GM12801 (cell line): ENCODE results near the gene ARHGEF28.

Source experiments
- TF ChIP-seq, protein P1 (sequence below): IDR thresholded peaks from one replicate; pipeline ENCODE4 v1.5.1; 2011; ENCODE audit warnings: control low read depth; ENCODE audit not compliant: insufficient read length; ENCODE audit errors: extremely low read depth

Gene ARHGEF28

DNA sequence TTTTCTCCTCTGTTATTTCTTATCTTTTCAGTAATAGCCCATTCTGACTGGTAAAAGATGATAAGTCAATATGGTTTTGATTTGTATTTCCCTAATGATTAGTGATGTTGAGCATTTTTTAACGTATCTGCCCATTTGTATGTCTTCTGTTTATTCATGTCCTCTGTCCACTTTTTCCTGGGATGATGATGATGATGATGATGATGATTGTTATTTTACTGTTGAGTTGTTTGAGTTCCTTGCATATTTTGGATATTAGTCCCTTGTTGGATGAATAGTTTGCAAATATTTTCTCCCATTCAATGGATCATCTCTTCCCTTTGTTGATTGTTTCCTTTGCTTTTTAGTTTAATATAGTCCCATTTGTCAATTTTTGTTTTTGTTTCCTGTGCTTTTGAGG, 33.4 kb upstream of the ARHGEF28 start:
- TF ChIP-seq, protein P1, sequence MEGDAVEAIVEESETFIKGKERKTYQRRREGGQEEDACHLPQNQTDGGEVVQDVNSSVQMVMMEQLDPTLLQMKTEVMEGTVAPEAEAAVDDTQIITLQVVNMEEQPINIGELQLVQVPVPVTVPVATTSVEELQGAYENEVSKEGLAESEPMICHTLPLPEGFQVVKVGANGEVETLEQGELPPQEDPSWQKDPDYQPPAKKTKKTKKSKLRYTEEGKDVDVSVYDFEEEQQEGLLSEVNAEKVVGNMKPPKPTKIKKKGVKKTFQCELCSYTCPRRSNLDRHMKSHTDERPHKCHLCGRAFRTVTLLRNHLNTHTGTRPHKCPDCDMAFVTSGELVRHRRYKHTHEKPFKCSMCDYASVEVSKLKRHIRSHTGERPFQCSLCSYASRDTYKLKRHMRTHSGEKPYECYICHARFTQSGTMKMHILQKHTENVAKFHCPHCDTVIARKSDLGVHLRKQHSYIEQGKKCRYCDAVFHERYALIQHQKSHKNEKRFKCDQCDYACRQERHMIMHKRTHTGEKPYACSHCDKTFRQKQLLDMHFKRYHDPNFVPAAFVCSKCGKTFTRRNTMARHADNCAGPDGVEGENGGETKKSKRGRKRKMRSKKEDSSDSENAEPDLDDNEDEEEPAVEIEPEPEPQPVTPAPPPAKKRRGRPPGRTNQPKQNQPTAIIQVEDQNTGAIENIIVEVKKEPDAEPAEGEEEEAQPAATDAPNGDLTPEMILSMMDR, result no peak

DNA sequence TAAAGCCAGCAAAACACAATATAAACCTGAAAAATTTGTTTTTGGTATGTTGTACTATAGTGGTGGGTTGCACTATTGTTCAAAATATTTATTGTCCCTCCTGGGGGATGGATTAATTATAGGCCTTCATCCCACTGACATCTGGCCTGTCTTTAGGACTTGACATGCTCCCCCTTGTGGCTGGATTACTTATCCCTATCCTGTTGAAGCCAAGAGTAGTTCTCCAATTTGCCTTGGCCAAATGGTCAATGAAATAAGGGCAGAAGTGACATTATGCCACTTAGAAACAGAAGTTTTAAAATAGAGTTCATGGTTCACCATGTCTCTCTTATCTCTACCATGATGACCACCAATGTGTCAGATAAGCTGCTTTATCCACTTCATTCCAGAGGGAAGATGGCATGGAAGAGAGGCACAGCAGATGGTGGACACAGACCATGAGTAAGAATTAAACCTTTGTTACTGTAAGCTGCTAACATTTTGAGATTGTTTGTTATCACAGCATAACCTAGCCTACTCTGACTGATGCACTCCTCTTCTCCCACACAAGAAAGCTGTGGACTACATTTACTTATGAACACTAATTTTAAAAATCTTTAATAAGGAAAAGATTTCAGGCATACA, 29.2 kb upstream of the ARHGEF28 start:
- TF ChIP-seq, protein P1, result no peak

DNA sequence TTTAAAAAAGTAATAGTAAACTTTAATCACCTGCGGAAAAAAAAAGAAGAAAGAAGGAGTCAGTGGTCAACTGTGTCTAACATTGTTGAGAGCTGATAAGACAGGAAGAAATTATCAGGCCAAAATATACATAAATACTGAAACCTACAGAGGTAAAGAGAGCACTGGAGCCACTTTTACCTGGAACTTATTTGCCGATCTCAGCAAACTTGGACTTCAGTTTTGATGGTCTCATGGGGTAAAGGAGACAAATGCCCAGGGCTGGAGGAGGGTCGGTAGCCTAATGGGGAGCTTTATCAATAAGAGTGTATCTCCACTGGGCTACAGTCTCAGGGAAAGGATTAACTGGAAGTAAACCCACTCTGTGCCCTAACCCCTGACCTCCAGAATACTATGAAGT, 26.6 kb upstream of the ARHGEF28 start:
- TF ChIP-seq, protein P1, result no peak

DNA sequence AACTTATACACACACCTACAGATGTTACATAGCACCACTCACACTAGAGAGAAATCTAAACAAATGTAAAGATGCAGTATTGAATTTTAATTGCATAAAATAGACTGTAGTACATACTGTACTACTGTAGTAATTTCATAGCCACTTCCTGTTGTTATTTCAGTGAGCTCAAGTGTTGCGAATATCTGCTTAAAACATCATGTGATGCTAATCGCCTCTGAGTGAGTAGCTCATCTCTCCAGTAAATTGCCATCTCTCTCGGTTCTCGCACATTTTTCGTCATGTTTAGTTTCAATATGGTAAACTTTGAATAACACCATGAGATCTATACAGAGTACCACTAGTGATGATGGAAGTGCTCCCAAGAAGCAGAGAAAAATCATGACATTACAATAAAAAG, 22.0 kb upstream of the ARHGEF28 start:
- TF ChIP-seq, protein P1, result no peak

DNA sequence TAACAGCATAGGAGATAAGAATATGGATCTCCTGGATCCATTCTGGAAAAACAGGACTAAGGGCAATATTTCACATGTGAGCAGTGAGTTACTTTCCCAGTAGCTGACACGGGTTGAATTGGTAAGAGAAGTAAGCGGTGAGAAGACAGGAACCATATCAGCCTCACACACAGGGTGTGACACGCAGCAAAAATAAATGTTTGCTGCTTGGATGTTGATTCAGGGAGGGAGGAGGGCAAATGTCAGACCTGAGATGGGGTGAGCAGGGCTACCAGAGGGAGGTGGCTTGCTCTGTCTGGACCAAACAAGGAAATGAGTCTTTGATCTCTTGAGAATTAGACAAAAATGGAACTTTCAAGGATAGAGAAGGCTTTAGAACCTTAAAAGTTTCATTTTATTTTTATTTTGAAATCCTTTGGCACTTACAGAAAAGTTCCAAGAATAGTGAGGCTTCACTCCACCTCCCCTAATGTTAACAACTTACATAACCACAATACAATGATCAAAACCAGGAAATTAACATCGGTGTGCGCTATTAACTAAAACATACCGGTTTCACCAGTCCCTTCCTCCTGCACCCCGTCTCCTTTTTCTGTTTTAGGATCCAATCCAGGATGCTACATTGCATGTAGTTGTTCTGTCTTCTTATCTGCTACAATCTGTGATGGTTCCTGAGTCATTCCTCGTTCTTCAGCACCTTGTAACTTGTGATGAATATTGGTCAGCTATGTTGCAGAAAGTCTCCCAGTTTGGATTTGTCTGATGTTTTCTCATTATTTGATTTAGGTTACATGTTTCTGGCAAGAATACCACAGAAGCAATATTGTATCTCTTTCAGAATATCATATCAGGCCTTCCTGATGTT, 20.5 kb upstream of the ARHGEF28 start:
- TF ChIP-seq, protein P1, result no peak

DNA sequence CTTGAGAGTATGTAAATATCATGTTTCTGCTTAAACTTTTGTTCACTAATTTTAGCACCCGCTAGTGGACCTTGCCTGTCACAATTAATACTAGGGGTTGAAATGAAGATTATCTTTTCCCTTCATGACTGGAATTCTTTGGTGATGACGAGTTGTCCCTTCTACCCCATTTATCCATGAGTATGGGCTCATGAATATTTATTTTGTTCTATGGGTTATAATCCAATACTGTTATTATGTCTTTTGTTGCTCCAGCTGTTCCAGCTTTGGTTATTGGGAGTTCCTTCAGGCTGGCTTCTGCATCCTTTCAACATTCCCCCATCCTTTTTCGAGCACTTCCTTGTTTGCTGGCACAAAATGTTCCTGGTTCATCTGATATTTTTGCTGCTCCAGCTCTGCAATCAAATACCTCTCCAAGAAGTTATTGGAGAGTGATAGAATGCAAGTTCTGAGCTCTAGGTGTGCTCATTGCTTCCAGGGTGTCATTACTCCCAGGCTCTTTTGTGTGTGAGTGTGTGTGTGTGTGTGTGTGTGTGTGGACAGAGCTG, 19.7 kb upstream of the ARHGEF28 start:
- TF ChIP-seq, protein P1, result no peak

DNA sequence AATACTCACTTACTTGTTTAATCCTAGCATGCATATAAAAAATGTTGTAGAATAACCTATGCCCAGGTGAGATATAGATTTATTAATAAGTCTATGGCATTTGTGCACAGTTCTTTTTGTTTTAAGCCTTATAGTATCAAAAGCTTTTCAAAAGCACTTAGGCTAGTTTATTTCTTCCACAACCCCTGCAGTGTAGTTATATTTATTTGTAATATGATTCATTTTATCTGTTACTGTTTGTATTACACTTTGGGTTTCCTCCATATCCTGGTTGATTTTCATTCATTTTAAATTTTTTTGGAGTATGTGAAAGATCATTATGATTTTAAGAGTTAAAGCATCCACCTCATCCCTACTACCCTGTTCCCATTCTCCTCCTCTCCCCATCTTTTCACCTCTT, 18.8 kb upstream of the ARHGEF28 start:
- TF ChIP-seq, protein P1, result no peak
